H1 (cell line): Measurements from ENCODE around the gene KIF1C. TPM values are rescaled to one million over a fixed set of nuclear protein-coding genes. Genes with fewer than 3 reads are reported as not detected.

Source experiments
- CHD7 ChIP-seq: fragments of 300-600 bp; sonication (generic); IDR thresholded peaks from 2 replicates; pipeline ENCODE4 v1.7.1; 2012; ENCODE audit warnings: low read length, moderate library complexity, mild to moderate bottlenecking, inconsistent platforms; ENCODE audit not compliant: insufficient replicate concordance
- EGR1 ChIP-seq: IDR thresholded peaks from 2 replicates; pipeline ENCODE4 v1.6.1; 2011; ENCODE audit warnings: low read depth, low read length, borderline replicate concordance
- NRF1 ChIP-seq: IDR thresholded peaks from 2 replicates; pipeline ENCODE4 v1.6.1; 2011; ENCODE audit warnings: mild to moderate bottlenecking, low read depth, low read length, improper control_type of control experiment
- POLR2AphosphoS5 ChIP-seq: IDR thresholded peaks from 2 replicates; pipeline ENCODE4 v1.6.1; 2011; ENCODE audit warnings: low read depth, low read length
- SIN3A ChIP-seq, 2 experiments: IDR thresholded peaks in 1 of 2; conservative IDR thresholded peaks in 1 of 2; 2 replicates each; pipeline ENCODE4 v1.6.1; 2011 to 2012; ENCODE audit warnings: low read length in 2 of 2, improper control_type of control experiment in 1 of 2, low read depth in 1 of 2, mild to moderate bottlenecking in 1 of 2
- SUZ12 ChIP-seq: fragments of 200-600 bp; sonication (generic); IDR thresholded peaks from 2 replicates; pipeline ENCODE4 v1.6.1; 2012; ENCODE audit warnings: mild to moderate bottlenecking, inconsistent platforms, low read length, moderate library complexity, mixed read lengths
- polyA plus RNA-seq, 7 experiments: library from polyadenylated mRNA; depleted of rRNA in 3 of 7; stranded (reverse) in 5 of 7; unstranded in 2 of 7; fragments of >200 nt in 5 of 7; fragments of 200-250 nt in 2 of 7; gene quantifications; 1 replicate in 5 of 7; 2 replicates in 1 of 7; 4 replicates in 1 of 7; pipeline versions ENCODE4 v1.2.1 to v1.2.3, GENCODE V29; 2011 to 2013; ENCODE audit warnings: missing spikeins in 2 of 7, mixed read lengths in 2 of 7
- total RNA-seq: library from RNA; stranded (reverse); fragmentation: NEBNext Ultra II Directional; extraction: Animal tissue kit (Norgen Biotek cat#: 25700); gene quantifications from 2 replicates; pipeline ENCODE4 v1.2.1, GENCODE V29; 2021
- TF ChIP-seq, protein P1 (sequence below): IDR thresholded peaks from 2 replicates; pipeline ENCODE4 v1.6.1; 2012; ENCODE audit warnings: low read length, inconsistent platforms

The KIF1C gene
- total and polyA plus RNA-seq, 2 of the 8 experiments (the other 6 are each of a cell fraction or from before 2014, with no cell fraction given): 14.3 to 114 TPM

- TF ChIP-seq CHD7: no peak
- no peak for TF ChIP-seq POLR2AphosphoS5
- TF ChIP-seq, protein P1, sequence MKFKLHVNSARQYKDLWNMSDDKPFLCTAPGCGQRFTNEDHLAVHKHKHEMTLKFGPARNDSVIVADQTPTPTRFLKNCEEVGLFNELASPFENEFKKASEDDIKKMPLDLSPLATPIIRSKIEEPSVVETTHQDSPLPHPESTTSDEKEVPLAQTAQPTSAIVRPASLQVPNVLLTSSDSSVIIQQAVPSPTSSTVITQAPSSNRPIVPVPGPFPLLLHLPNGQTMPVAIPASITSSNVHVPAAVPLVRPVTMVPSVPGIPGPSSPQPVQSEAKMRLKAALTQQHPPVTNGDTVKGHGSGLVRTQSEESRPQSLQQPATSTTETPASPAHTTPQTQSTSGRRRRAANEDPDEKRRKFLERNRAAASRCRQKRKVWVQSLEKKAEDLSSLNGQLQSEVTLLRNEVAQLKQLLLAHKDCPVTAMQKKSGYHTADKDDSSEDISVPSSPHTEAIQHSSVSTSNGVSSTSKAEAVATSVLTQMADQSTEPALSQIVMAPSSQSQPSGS: no peak
- no peak for TF ChIP-seq SUZ12
- no peak for TF ChIP-seq NRF1
- no peak for TF ChIP-seq SIN3A (conservative IDR thresholded peaks at IDR 0.05 in 1 of 2, IDR thresholded peaks at IDR 0.05 in 1 of 2; ENCODE audit: low read depth in 1 of 2, low read length in 2 of 2)
- no peak for TF ChIP-seq EGR1
Observed at GRCh38 chr17:5049314-5049841, 51.6 kb downstream of the KIF1C start (continued).
